HUES48 (cell line): Measurements from ENCODE around the gene DDAH1.

ENCODE experiments used
- H3K27ac ChIP-seq: one replicate; pipeline ENCODE4 v1.7.0; 2013; ENCODE audit warnings: low read depth, low read length, inconsistent platforms
- H3K27me3 ChIP-seq: 2 replicates; pipeline ENCODE4 v1.6.1; 2013; ENCODE audit warnings: mild to moderate bottlenecking, low read length; ENCODE audit not compliant: control insufficient read depth, insufficient read depth
- H3K36me3 ChIP-seq: 2 replicates; pipeline ENCODE4 v1.6.1; 2013; ENCODE audit warnings: low read length; ENCODE audit not compliant: control insufficient read depth, insufficient read depth
- H3K4me1 ChIP-seq: 2 replicates; pipeline ENCODE4 v1.6.1; 2013; ENCODE audit warnings: mild to moderate bottlenecking, low read length; ENCODE audit not compliant: control insufficient read depth, insufficient read depth
- H3K4me3 ChIP-seq: 2 replicates; pipeline ENCODE4 v1.5.1; 2013; ENCODE audit warnings: mild to moderate bottlenecking, low read depth, low read length
- H3K9ac ChIP-seq: 2 replicates; pipeline ENCODE4 v1.6.1; 2013; ENCODE audit warnings: mild to moderate bottlenecking, low read depth, low read length, moderate library complexity
- H3K9me3 ChIP-seq: 2 replicates; pipeline ENCODE4 v1.6.1; 2013; ENCODE audit warnings: low read length; ENCODE audit not compliant: control insufficient read depth, insufficient read depth

Gene DDAH1

DNA sequence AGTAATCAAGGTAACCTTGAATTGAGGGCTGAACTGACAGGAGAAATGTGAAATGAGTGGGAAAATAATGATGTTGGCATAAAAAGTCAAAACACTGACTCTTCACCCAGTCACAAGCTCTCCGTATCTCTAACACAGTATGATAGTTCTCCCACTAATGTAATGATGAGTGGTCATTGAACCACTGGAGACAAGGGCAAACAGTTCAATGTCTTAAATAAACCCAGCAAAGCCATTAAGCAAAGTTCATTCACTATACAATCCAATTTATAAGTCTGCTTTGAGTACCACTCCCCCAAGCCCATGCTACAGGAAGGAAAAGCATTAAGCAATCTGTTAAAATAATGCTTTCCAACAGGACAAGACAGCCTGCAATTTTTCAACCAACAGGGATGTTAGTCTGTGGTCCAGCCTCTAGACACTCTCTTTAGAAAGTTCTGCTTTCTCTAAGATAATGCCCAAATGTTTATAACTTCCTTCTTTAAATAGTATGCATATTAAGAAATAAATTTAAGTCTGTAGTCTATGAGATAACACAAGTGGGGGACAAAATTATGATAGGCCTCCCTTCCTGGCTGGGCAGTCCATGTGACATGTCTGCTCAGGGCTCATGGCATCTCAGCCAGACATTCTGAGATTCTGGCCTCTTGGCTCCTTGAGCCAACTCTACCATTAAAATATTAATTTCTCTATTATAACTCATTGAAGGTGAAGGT, 25.5 kb upstream of the DDAH1 start:
- no peak overlapping the region for H3K9ac ChIP-seq
- 0 out of 2 replicates have a peak, but pooled peaks cover 3% of the 10 kb centered on the region for H3K4me1 ChIP-seq
- no peaks in the 10 kb centered on the region for H3K27me3 ChIP-seq
- H3K27ac ChIP-seq = no peak overlapping the region
- H3K9me3 ChIP-seq = no peaks in the 10 kb centered on the region
- H3K4me3 ChIP-seq = no peak overlapping the region
- no peaks in the 10 kb centered on the region for H3K36me3 ChIP-seq

DNA sequence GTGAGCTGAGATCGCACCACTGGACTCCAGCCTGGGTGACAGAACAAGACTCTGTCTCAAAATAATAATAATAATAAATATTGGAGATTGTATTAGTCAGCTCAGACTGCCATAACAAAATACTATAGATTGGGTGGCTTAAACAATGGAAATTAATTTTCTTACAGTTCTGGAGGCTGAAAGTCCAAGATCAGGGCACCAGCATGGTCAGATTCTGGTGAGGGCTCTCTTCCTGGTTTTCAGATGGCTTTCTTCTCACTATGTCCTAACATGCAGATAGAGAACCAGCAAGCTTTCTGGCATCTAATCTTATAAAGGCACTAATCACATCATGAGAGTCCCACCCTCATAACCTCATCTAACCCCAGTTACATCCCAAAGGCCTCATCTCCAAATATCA, 23.2 kb upstream of the DDAH1 start:
- no peaks in the 10 kb centered on the region for H3K9me3 ChIP-seq
- H3K27ac ChIP-seq = no peak overlapping the region
- no peaks in the 10 kb centered on the region for H3K36me3 ChIP-seq
- H3K27me3 ChIP-seq = no peaks in the 10 kb centered on the region
- H3K9ac ChIP-seq = no peak overlapping the region
- H3K4me1 ChIP-seq = no peaks in the 10 kb centered on the region
- H3K4me3 ChIP-seq = no peak overlapping the region

DNA sequence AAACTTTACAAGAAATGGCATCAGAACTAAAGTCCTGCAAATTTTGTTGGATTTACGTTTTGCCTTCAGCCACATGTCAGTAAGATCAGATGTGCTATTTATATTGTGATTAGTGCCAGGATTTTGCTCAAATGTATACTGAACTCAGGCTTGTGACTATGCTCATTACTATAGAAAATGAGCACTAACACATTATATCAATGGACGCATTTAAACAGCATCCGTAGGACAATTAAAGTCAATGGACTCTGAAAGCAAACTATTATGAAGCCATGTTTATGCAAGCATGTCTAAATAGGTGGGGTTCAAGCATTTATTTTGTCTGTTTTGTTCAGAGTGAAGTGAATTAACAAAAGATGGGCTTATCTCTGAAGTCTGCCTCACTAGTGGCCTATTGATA, 20.6 kb upstream of the DDAH1 start:
- no peak overlapping the region for H3K4me3 ChIP-seq
- H3K9ac ChIP-seq = no peak overlapping the region
- no peak overlapping the region for H3K27ac ChIP-seq
- H3K4me1 ChIP-seq = no peaks in the 10 kb centered on the region
- H3K27me3 ChIP-seq = no peaks in the 10 kb centered on the region
- H3K9me3 ChIP-seq = no peaks in the 10 kb centered on the region
- H3K36me3 ChIP-seq = no peaks in the 10 kb centered on the region

DNA sequence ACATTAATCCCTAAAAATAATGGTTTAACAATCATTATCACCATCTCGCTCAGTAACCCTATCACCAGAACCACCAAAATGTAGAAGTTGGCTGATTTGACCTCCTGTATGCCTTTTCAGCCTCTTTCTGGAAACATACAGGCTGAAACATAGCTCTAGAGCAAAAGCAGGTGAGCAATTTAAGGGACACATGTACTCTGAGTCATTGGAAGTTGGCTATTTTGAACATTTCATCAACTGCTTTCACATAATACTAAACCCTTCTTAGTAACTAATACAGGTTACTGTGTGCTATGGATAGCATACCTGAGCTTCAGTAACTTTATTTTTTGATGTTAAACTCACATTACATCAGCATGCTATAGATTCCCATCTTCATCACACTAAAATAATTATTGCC, 19.8 kb upstream of the DDAH1 start:
- Histone ChIP-seq H3K27ac (no peak overlapping the region), H3K9me3 (no peaks in the 10 kb centered on the region), H3K4me1 (no peaks in the 10 kb centered on the region), H3K4me3 (no peak overlapping the region), H3K36me3 (no peaks in the 10 kb centered on the region), H3K9ac (no peak overlapping the region), H3K27me3 (no peaks in the 10 kb centered on the region)

DNA sequence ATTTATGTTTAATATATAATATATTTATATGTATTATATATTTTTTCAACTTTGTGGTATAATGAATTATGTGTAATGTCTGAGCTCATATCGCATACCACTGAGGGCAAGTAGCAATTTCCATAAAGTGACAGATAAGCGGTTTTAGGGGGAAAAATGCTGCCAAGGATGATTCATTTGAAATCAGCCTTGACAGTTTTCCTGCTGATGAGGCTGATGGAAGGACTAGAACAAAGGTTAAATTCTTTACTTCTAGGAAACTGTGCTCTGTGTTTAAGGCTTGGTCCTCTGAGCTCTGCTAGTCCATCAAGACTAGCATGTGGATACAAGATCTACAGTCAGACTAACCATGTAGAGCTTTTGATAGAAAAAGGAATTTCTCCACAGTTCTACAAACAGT, 19.3 kb upstream of the DDAH1 start:
- Histone ChIP-seq H3K4me1 (no peaks in the 10 kb centered on the region), H3K9me3 (no peaks in the 10 kb centered on the region), H3K9ac (no peak overlapping the region), H3K27me3 (no peaks in the 10 kb centered on the region), H3K36me3 (no peaks in the 10 kb centered on the region), H3K4me3 (no peak overlapping the region), H3K27ac (no peak overlapping the region)

DNA sequence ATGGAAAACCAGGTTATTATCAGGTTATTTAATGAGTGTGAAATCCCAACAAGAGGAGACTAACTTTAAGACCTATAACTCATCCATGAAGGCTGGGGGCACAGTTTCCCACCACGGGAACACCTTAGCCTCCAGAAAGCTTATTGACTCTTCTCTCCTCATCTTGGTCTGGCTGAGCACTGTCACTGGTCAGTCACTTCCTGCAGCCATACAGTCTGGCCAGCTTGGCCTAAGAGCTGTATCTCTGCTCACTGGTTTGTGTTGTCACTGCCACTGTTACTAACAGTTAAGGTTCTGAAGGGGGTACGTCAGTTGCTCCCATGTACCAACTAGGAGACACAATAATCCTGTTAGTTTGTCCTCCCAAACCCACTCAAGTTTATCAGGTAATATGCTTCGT, 16.7 kb upstream of the DDAH1 start:
- Histone ChIP-seq H3K4me1 (no peaks in the 10 kb centered on the region), H3K27me3 (no peaks in the 10 kb centered on the region), H3K27ac (no peak overlapping the region), H3K9me3 (no peaks in the 10 kb centered on the region), H3K9ac (no peak overlapping the region), H3K4me3 (no peak overlapping the region), H3K36me3 (no peaks in the 10 kb centered on the region)

DNA sequence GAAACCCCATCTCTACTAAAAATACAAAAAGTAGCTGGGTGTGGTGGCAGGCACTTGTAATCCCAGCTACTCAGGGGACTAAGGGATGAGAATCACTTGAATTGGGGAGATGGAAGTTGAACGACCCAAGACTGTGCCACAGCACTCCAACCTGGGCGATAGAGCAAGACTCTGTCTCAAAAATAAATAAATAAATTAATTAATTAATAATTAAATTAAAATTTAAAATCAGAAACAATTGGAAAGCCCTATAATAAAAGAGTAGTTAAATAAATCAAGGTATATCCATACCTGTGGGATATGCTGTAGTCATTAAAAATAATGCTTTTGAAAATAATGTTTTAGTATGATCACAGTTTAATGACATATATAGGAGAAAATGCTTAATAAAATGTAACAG, 15.6 kb upstream of the DDAH1 start:
- Histone ChIP-seq H3K4me1 (no peaks in the 10 kb centered on the region), H3K9ac (no peak overlapping the region), H3K4me3 (no peak overlapping the region), H3K9me3 (no peaks in the 10 kb centered on the region), H3K36me3 (no peaks in the 10 kb centered on the region), H3K27me3 (no peaks in the 10 kb centered on the region), H3K27ac (no peak overlapping the region)

DNA sequence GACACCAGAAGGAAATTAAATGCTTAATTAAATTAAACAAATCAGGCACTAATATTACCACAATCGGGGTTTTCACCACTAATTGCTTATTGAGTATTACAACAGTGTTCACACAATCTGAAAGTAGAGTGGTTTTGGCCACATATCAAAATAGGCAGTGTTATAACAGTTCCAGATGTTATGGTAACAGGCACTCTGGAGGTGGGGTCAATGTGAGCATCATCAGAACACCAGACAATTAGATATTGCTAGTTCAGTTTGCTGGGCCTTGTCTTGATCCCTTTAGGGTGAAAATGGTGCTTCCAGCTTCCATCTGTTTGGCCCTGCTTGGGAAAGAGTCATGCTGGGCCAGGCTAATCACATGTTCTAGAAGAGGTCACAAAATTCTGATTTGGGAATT, 14.5 kb upstream of the DDAH1 start:
- Histone ChIP-seq H3K4me1 (no peaks in the 10 kb centered on the region), H3K27ac (no peak overlapping the region), H3K36me3 (no peaks in the 10 kb centered on the region), H3K4me3 (no peak overlapping the region), H3K9ac (no peak overlapping the region), H3K9me3 (no peaks in the 10 kb centered on the region), H3K27me3 (no peaks in the 10 kb centered on the region)

DNA sequence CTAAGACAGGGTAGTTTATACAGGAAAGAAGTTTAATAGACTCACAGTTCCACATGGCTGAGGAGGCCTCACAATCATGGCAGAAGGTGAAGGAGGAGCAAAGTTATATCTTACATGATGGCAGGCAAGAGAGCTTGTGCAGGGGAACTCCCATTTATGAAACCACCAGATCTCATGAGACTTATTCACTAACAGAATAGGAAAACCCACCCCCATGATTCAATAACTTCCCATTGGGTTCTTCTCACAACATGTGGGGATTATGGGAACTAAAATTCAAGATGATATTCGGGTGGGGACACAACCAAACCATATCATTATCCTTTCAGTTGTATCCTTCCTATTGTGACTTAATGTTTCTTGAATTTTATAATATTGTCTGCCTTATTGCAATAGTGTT, 13.4 kb upstream of the DDAH1 start:
- Histone ChIP-seq H3K36me3 (no peaks in the 10 kb centered on the region), H3K4me3 (no peak overlapping the region), H3K27me3 (no peaks in the 10 kb centered on the region), H3K4me1 (peaks cover 5% of the 10 kb centered on the region; the same call in 1 of the 2 replicates), H3K9me3 (no peaks in the 10 kb centered on the region), H3K9ac (no peak overlapping the region), H3K27ac (no peak overlapping the region)

DNA sequence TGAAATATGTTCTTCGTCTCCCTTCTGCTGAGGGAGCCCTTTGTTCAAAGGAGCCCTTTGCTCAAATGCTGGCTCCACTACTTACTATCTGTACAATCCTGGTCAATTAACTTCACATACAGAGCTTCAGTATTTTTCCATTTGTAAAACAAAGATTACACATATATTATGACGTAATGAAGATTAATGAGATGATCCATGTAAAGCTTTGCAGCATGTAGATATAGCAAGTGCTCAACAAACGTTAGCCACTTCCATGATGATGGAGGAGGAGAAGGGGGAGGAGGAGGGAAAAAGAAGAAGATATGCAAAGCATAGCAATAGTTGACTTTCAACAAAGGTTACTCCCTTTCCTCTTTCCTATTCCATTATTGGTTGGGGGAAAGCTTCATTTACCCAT, 10.1 kb upstream of the DDAH1 start:
- H3K9me3 ChIP-seq = no peaks in the 10 kb centered on the region
- peaks cover 5% of the 10 kb centered on the region; the same call in 1 of the 2 replicates for H3K4me1 ChIP-seq
- H3K4me3 ChIP-seq = no peak overlapping the region
- H3K27me3 ChIP-seq = no peaks in the 10 kb centered on the region
- no peak overlapping the region for H3K27ac ChIP-seq
- H3K36me3 ChIP-seq = no peaks in the 10 kb centered on the region
- no peak overlapping the region for H3K9ac ChIP-seq

DNA sequence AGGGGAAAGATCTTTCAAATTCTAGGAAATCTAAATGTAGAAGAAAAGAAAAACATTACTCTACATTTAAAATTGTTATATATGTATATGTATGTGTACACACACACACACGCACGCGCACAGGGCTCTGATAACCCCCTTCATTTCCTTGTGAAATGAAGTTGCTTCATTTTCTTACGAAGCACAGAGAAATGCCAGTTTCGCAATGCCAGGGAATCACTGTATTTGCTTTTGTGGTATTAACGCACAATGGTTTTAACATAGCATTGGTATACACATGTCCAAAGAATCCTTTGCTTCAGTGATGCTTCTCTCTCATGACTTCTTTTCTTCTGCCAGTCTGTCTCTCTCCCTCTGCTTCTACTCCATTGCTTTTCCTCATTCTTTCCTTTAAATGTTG, 8.4 kb upstream of the DDAH1 start:
- Histone ChIP-seq H3K4me3 (no peak overlapping the region), H3K9me3 (no peaks in the 10 kb centered on the region), H3K36me3 (no peaks in the 10 kb centered on the region), H3K27ac (no peak overlapping the region), H3K27me3 (no peaks in the 10 kb centered on the region), H3K4me1 (peaks cover 5% of the 10 kb centered on the region; the same call in 1 of the 2 replicates), H3K9ac (no peak overlapping the region)
